Esophagus muscularis mucosa (tissue), 4 donors: ENCODE measurements around the gene TENM4.

Source experiments
- CTCF ChIP-seq, 3 experiments: fragments of 200-600 bp in 2 of 3; fragments of 450-650 bp in 1 of 3; sonication (generic) in 2 of 3; IDR thresholded peaks; one replicate each; pipeline ENCODE4 v1.5.1; 2017 to 2019; ENCODE audit warnings: antibody characterized with exemption in 3 of 3, mild to moderate bottlenecking in 2 of 3, moderate library complexity in 1 of 3
- EP300 ChIP-seq: sonication (generic); formaldehyde crosslinking; IDR thresholded peaks from one replicate; pipeline ENCODE4 v1.6.1; 2017; ENCODE audit warnings: antibody characterized with exemption
- POLR2A ChIP-seq: fragments of 450-650 bp; IDR thresholded peaks from one replicate; pipeline ENCODE4 v1.6.1; 2017; ENCODE audit warnings: antibody characterized with exemption, moderate library complexity, mild to moderate bottlenecking, low read depth
- POLR2AphosphoS5 ChIP-seq, 2 donors: sonication (generic); formaldehyde crosslinking; IDR thresholded peaks; one replicate each; pipeline ENCODE4 v1.6.1; 2017; ENCODE audit warnings: antibody characterized with exemption in 2 of 2

GRCh38 chr11:78991681-78992080 is 449.1 kb downstream of the TENM4 start:
- TF ChIP-seq CTCF (IDR thresholded peaks at IDR 0.05) = no peak
- no peak for TF ChIP-seq EP300
- TF ChIP-seq POLR2A = no peak
- TF ChIP-seq POLR2AphosphoS5 (IDR thresholded peaks at IDR 0.05) = no peak
